ENCODE data around the gene MACIR.

- TF ChIP-seq CTCF (IDR thresholded peaks at IDR 0.05; ENCODE audit: extremely low read depth in 1 of 2, insufficient read depth in 1 of 2, low read depth in 1 of 2, low read length in 2 of 2) (no peak), POLR2A (IDR thresholded peaks at IDR 0.05; ENCODE audit: low read depth, low read length) (no peak), EZH2 (IDR thresholded peaks at IDR 0.05; ENCODE audit: borderline replicate concordance, low read depth, low read length, severe bottlenecking) (no peak), MAX (IDR thresholded peaks at IDR 0.05; ENCODE audit: insufficient read depth, insufficient read length) (no peak), POLR2AphosphoS5 (IDR thresholded peaks at IDR 0.05; ENCODE audit: insufficient read depth, low read depth, low read length) (no peak)
Observed at GRCh38 chr5:103313056-103313455, 54.5 kb downstream of the MACIR start.
